WERI-Rb-1 (cell line): Measurements from ENCODE around the gene ARL15.

Experiments used
- DNase-seq: peaks from one replicate; pipeline ENCODE4 v3.0.0-alpha.2; 2020
- H3K27ac ChIP-seq: fragments of 250-450 bp; sonication (Bioruptor Pico); 2 replicates; pipeline ENCODE4 v1.5.1; 2020; ENCODE audit warnings: mild to moderate bottlenecking, moderate library complexity
- H3K27me3 ChIP-seq: fragments of 250-450 bp; sonication (Bioruptor Pico); 2 replicates; pipeline ENCODE4 v1.5.1; 2021; ENCODE audit warnings: mild to moderate bottlenecking, low read depth, moderate library complexity; ENCODE audit not compliant: insufficient read depth, severe bottlenecking
- H3K36me3 ChIP-seq: fragments of 250-450 bp; sonication (Bioruptor Pico); 2 replicates; pipeline ENCODE4 v1.5.1; 2020; ENCODE audit warnings: mild to moderate bottlenecking, moderate library complexity
- H3K4me3 ChIP-seq: 2 replicates; pipeline ENCODE4 v1.5.1; 2011; ENCODE audit warnings: low read depth, mild to moderate bottlenecking, control low read depth, low read length
- H3K9me3 ChIP-seq: fragments of 250-450 bp; sonication (Bioruptor Pico); 2 replicates; pipeline ENCODE4 v1.5.1; 2021; ENCODE audit warnings: mild to moderate bottlenecking, moderate library complexity; ENCODE audit not compliant: severe bottlenecking
- CTCF ChIP-seq: IDR thresholded peaks from 2 replicates; pipeline ENCODE4 v1.5.1; 2011; ENCODE audit warnings: low read depth, mild to moderate bottlenecking, control low read depth, inconsistent platforms, low read length

ARL15 gene

DNA sequence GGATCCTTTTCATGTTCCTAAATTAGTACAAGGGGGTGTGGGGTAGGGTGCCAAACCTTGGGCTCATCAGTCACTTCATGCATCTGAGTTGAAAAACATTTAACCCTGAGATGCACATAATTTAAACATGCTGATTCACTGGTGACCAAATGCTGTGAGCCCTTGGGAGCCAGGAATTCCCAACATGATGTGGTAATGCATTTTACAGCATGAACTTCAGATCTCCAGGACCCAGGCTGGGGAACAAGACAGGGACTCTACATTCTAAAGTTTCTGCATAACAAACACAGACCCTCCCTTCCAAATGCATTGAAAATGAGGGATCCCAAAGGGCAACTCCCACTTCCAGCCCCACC lies 427.7 kb downstream of the ARL15 start:
- DNase-seq = no peak
- no peaks in the 10 kb centered on the region for H3K27me3 ChIP-seq
- no peaks in the 10 kb centered on the region for H3K9me3 ChIP-seq
- H3K27ac ChIP-seq = no peak overlapping the region
- no peak for TF ChIP-seq CTCF
- no peak overlapping the region for H3K4me3 ChIP-seq
- H3K36me3 ChIP-seq = no peaks in the 10 kb centered on the region

DNA sequence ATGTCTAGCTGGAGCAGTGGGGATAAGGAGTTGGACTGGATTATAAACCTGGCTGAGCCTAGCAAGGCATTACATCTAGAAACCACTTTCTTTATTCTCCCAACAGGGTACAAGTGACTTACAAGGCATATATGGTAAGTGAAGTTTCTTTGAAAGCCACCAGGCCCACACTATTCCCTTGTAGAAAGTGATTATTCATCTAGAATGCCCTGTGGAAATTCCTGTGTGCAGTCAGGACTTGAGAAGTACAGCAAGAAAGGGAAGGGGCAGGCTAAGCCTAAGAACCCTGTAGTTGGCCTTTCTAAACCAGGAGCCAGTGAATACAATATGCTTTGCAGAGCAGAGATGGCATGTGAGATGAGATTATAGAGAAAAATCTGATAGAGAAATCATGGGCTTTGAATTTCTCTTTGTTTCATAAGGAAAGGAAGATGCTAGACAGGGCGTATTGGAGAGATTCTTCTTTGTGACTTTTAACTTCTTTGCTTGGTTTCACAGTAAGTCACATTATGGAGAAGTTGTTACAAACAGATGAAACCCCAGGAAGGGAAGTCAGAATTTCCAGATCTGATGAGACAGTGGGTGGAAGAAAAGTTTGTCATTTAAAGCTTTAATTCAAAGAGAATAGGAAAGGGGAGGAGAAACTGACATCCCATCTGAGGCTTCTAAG lies 428.2 kb downstream of the ARL15 start:
- no peak overlapping the region for H3K4me3 ChIP-seq
- no peak for TF ChIP-seq CTCF
- no peak overlapping the region for H3K27ac ChIP-seq
- no peaks in the 10 kb centered on the region for H3K36me3 ChIP-seq
- H3K27me3 ChIP-seq = no peaks in the 10 kb centered on the region
- no peaks in the 10 kb centered on the region for H3K9me3 ChIP-seq
- DNase-seq = no peak

- TF ChIP-seq CTCF = no peak
- no peak for DNase-seq
- Histone ChIP-seq H3K36me3 (no peaks in the 10 kb centered on the region), H3K27ac (no peak overlapping the region), H3K4me3 (no peak overlapping the region), H3K27me3 (no peaks in the 10 kb centered on the region), H3K9me3 (no peaks in the 10 kb centered on the region)
These were observed 430.6 kb downstream of the ARL15 start for GRCh38 chr5:53879708-53880323.

GRCh38 chr5:53878015-53878414 lies 432.4 kb downstream of the ARL15 start:
- H3K27ac ChIP-seq = no peak overlapping the region
- no peak for TF ChIP-seq CTCF
- H3K4me3 ChIP-seq = no peak overlapping the region
- no peak for DNase-seq
- H3K36me3 ChIP-seq = no peaks in the 10 kb centered on the region
- H3K9me3 ChIP-seq = no peaks in the 10 kb centered on the region
- H3K27me3 ChIP-seq = no peaks in the 10 kb centered on the region

DNA sequence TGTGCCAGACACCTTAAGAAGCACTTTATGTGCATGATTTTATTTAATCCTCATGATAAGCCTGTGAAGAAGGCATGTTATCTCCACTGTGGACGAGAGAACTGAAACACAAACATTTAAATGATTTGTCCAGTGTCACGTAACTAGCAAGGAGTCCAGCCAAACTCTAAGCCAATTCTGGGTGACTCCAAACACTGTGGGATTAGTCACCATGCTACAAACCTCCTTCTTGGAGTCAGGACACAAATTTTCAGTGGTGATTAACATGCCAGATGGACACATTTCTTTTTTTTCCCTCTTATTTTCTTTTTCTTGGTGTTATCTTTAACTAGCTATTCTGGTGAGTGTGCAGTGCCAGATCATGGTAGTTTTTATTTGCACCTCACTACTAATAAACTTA lies 433.1 kb downstream of the ARL15 start:
- Histone ChIP-seq H3K27me3 (no peaks in the 10 kb centered on the region), H3K36me3 (no peaks in the 10 kb centered on the region), H3K9me3 (no peaks in the 10 kb centered on the region), H3K4me3 (no peak overlapping the region), H3K27ac (no peak overlapping the region)
- TF ChIP-seq CTCF = no peak
- no peak for DNase-seq

- Histone ChIP-seq H3K36me3 (no peaks in the 10 kb centered on the region), H3K27ac (no peak overlapping the region), H3K27me3 (no peaks in the 10 kb centered on the region), H3K4me3 (no peak overlapping the region), H3K9me3 (no peaks in the 10 kb centered on the region)
- DNase-seq = peak; percentile 26
- TF ChIP-seq CTCF = peak; percentile 43
These were observed 436.0 kb downstream of the ARL15 start for GRCh38 chr5:53874409-53874808.
